ENCODE measurements around the gene PLA2R1. TPM values are rescaled to one million over a fixed set of nuclear protein-coding genes. Genes with fewer than 3 reads are reported as not detected.

The PLA2R1 gene
- polyA plus RNA-seq, 1 donor from 2014 or later = 0.69 TPM

- no peak overlapping the region for H3K9ac ChIP-seq (ENCODE audit: low read length)
- no peak overlapping the region for H3K27ac ChIP-seq (ENCODE audit: low read length)
- no peak overlapping the region for H3K4me2 ChIP-seq (ENCODE audit: low read length)
- TF ChIP-seq POLR2AphosphoS5 (IDR thresholded peaks at IDR 0.05) = no peak
- no peak for TF ChIP-seq EZH2 (IDR thresholded peaks at IDR 0.05; ENCODE audit: borderline replicate concordance, insufficient read depth, low read length, poor library complexity, severe bottlenecking)
- no peak for TF ChIP-seq REST (IDR thresholded peaks at IDR 0.05; ENCODE audit: borderline replicate concordance)
- no peak for TF ChIP-seq RAD21 (conservative IDR thresholded peaks at IDR 0.05)
- no peaks in the 10 kb centered on the region for H3K36me3 ChIP-seq (ENCODE audit: insufficient read depth, low read length)
- H3K9me2 ChIP-seq (ENCODE audit: insufficient read depth, low read length) = no peaks in the 10 kb centered on the region
- no peak overlapping the region for H2AFZ ChIP-seq (ENCODE audit: low read depth, low read length)
- H3K27me3 ChIP-seq (ENCODE audit: insufficient read depth, low read depth, low read length) = no peaks in the 10 kb centered on the region
- H3K9me3 ChIP-seq (ENCODE audit: low read length) = no peaks in the 10 kb centered on the region
- no peaks in the 10 kb centered on the region for H3K79me2 ChIP-seq (replicated peaks; ENCODE audit: insufficient read depth, low read length)
- no peaks in the 10 kb centered on the region for H3F3A ChIP-seq (ENCODE audit: insufficient read depth, low read length, poor library complexity, severe bottlenecking)
- H4K20me1 ChIP-seq (ENCODE audit: insufficient read depth) = no peaks in the 10 kb centered on the region
- no peak overlapping the region for H3K4me3 ChIP-seq (ENCODE audit: low read length)
These were observed 16.7 kb downstream of the PLA2R1 start for GRCh38 chr2:160045703-160046210.

DNA sequence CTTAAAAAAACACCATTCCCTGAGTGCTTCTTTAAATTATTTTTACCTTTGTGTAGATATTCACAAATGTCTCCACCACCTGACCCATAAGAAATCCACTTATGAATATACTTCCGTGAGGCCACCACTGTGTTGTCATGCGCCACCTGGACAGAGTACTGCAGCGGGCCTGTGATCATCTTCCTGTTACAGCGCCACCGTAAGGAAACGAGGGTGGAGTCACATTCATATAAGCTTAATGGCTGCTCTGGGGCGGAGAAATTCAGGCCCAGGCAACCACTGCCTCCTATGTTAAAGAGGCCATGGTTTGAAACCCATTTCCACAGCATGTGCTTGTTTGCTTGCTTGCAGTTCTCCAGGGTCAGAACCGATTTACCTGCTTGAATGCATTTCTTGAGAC, 17.7 kb downstream of the PLA2R1 start:
- Histone ChIP-seq H3K4me2 (ENCODE audit: low read length) (no peak overlapping the region), H3K4me3 (ENCODE audit: low read length) (no peak overlapping the region), H3K9ac (ENCODE audit: low read length) (no peak overlapping the region), H2AFZ (ENCODE audit: low read depth, low read length) (no peak overlapping the region), H3K79me2 (replicated peaks; ENCODE audit: insufficient read depth, low read length) (no peaks in the 10 kb centered on the region), H4K20me1 (ENCODE audit: insufficient read depth) (no peaks in the 10 kb centered on the region), H3K9me2 (ENCODE audit: insufficient read depth, low read length) (no peaks in the 10 kb centered on the region), H3K27me3 (ENCODE audit: insufficient read depth, low read depth, low read length) (no peaks in the 10 kb centered on the region), H3F3A (ENCODE audit: insufficient read depth, low read length, poor library complexity, severe bottlenecking) (no peaks in the 10 kb centered on the region), H3K9me3 (ENCODE audit: low read length) (no peaks in the 10 kb centered on the region), H3K36me3 (ENCODE audit: insufficient read depth, low read length) (no peaks in the 10 kb centered on the region), H3K27ac (ENCODE audit: low read length) (no peak overlapping the region)
- TF ChIP-seq REST (IDR thresholded peaks at IDR 0.05; ENCODE audit: borderline replicate concordance) (no peak), EP300 (conservative IDR thresholded peaks at IDR 0.05; ENCODE audit: poor library complexity, severe bottlenecking) (no peak), TAF1 (IDR thresholded peaks at IDR 0.05; ENCODE audit: low read depth) (no peak), MXI1 (conservative IDR thresholded peaks at IDR 0.05; ENCODE audit: poor library complexity, severe bottlenecking) (no peak), CTCF (IDR thresholded peaks at IDR 0.05; ENCODE audit: poor library complexity, severe bottlenecking) (no peak), POLR2AphosphoS5 (IDR thresholded peaks at IDR 0.05) (no peak), EZH2 (IDR thresholded peaks at IDR 0.05; ENCODE audit: borderline replicate concordance, insufficient read depth, low read length, poor library complexity, severe bottlenecking) (no peak), RAD21 (conservative IDR thresholded peaks at IDR 0.05) (no peak), SMC3 (conservative IDR thresholded peaks at IDR 0.05; ENCODE audit: poor library complexity) (no peak)

All from neural cell (in vitro differentiated cells).